Fibroblast of skin of abdomen (primary cell): Measurements from ENCODE around the gene CDC42BPG.

Source experiments
- DNase-seq: peaks from one replicate; pipeline ENCODE4 v3.0.0-alpha.2; 2013

CDC42BPG gene

GRCh38 chr11:64879244-64879900 lies 34.9 kb upstream of the CDC42BPG start:
- DNase-seq = no peak

- DNase-seq = peak; percentile 98
Observed at GRCh38 chr11:64878494-64879243, 34.2 kb upstream of the CDC42BPG start, which contains the start of gene EHD1. Gene EHD1 (minus strand): TSS chr11:64878621. CDS start chr11:64878464, 157 bp downstream.

GRCh38 chr11:64878223-64878493 lies 33.7 kb upstream of the CDC42BPG start:
- DNase-seq = no peak

GRCh38 chr11:64877390-64878222 lies 33.2 kb upstream of the CDC42BPG start:
- DNase-seq = no peak

DNA sequence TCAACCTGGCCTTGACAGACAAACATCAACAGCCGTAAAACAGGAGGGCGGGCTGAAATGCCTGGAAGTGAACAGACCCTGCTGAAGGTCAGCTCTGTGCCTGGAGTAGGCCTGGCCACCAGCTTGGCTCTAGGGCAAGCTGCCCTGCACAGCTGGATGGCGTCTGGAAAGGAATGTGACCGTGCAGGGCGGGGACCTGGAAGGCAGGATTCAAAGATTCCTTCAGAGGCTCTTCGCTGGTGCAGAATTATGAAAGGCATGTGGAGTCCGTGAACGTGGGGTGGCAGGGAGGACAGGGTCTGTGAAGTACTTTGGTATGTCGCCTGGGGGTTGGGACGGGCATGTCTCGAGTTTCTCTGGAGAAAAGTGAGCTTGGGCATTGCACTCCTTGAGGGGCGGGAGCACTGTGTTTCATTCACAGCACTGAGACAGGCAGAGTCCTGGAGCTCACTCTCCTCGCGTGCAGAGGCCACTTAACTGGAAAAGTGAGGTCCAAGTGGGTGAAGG lies 32.4 kb upstream of the CDC42BPG start:
- DNase-seq = peak; percentile 63

GRCh38 chr11:64876229-64876750 lies 31.8 kb upstream of the CDC42BPG start:
- DNase-seq = no peak

DNA sequence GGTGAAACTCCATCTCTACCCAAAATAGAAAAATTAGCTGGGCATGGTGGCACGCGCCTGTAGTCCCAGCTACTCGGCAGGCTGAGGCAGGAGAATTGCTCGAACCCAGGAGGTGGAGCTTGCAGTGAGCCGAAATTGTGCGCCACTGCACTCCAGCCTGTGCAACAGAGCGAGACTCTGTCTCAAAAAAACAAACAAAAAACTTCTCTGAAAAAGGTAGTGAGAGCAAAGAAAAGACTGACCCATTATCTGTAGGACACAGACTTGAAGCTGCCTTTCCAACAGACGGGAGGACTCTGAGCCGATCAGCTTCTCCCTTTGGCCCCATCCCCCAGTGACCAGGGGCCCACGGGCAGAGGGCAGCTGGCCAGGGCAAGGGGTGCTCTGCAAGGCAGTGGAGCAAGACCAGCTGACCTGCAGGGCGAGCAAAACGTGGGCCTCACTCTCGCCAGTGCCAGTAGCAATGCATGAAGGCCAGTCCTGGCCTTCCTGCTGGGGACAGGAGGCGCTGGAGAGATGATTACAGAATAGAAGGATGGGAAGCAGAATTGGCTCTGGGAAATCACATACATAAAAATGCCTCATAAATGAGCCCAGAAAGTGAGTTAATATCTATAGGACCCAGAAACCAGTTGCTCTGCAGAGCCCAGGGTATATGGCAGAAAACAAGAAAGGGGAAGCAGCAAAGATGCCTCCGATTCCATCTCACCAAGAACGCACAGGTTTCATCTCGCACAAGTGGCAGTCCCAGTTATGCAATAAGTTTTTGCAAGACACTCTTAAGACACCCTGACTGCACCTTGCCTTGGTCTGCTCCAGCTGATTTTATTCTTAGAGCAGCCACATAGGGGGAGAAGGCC lies 31.1 kb upstream of the CDC42BPG start:
- DNase-seq = no peak

GRCh38 chr11:64874308-64875240 lies 30.1 kb upstream of the CDC42BPG start:
- DNase-seq = no peak

- no peak for DNase-seq
Observed at GRCh38 chr11:64872790-64873488, 28.5 kb upstream of the CDC42BPG start.

GRCh38 chr11:64871492-64871891 lies 27.0 kb upstream of the CDC42BPG start:
- DNase-seq = no peak

- no peak for DNase-seq
Observed at GRCh38 chr11:64870893-64871466, 26.5 kb upstream of the CDC42BPG start.

DNA sequence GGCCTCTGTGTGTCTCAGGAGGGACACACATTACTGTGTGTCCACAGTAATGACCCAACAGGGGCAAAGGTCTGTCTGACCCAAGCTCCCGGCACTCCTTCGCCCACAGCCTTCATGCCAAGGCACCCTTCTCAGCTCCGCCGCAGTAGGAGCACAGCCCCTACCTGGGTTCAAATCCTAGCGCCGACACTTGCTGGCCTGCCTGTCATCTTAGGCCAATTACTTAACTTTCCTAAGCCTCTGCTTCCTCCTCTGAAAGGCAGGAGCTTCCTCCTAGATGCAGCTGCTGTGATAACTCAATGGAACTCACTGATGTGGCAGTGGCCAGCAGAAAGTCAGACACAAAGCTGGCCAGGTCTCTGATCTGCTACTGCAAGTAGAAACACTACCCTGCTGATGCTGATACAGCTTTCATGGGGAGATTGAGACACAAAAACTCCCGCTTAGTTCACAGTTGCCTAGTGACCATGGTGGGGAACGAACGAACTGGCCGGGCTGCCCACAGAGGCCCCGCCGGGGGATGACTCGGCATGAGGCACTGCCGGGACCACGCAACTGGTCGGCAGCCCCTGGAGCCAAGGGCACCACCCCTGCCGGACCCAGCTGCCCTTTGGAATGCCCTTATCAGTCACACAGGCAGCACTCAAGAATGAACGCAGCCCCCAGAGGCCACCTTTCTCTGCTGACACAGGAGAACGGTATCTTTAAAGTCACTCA lies 25.9 kb upstream of the CDC42BPG start:
- DNase-seq = no peak

DNA sequence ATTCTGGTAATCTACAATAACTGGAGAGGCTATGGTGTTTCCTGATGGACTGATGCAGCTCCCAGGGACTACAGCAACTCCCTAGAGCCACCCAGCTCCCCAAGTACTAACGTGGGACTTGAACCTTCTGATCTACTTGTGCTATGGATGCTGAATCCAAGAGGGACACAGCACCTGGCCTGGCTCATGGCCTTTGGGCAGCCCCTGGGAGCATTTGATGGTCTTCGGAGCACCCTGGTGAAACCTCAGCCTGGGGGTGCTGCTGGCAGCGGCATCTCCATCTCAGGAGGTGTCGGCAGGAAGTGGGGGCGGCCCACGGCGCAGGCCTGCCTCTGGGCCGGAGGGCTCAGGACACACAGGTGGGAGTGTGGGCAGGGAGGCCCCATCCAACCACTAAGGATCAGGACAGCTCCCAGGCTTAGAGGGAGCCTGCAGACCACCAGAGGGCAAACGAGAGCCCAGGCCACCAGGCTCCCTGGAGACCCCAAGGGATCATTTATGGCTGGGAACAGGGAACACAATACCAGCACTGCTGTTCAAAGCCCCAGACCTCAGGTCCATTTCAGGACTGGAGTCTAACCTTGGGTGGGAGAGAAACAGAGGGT lies 25.2 kb upstream of the CDC42BPG start:
- no peak for DNase-seq

DNA sequence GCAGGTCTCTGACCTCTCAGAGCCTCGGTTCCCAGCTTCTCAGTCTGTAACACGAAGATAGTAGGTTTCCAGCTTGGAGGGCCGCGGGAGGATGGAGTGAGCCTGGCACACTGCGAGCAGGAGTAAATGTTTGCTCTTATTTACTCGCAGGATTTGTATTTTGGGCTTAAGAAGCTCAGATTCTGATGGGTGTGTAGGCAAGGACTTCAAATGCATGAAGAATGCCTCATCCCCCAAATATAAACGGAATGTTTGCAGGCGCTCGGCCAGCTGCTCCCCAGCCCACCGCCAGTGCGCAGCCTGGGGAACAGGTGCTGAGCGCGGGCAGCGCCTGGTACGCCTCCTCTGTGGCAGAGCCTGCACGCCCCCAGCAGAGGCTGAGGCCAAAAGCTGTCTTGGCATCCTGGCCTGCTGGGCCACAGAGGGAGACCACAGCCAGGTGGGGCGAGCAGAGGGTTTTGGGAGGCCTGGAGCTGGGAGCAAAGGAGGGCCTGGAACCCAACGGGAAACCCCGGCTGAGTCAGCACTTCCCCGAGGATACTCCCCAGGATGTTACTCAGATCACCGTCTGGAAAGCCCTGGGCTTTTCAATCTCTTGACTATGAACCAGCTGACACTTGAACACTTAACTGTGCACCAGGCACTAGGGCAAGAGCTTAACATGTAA lies 24.6 kb upstream of the CDC42BPG start:
- peak; percentile 84 for DNase-seq

- DNase-seq = no peak
Observed at GRCh38 chr11:64867748-64868462, 23.5 kb upstream of the CDC42BPG start.

- no peak for DNase-seq
Observed at GRCh38 chr11:64866173-64866491, 21.7 kb upstream of the CDC42BPG start.
